ENCODE results near the gene COQ8A.

COQ8A gene

GRCh38 chr1:226975259-226976250, 35.5 kb downstream of the COQ8A start:
- 0 out of 2 replicates have a peak, but pooled peaks cover 7% of the 10 kb centered on the region for H3K36me3 ChIP-seq (ENCODE audit: control insufficient read depth, insufficient read depth, low read length)
- H3K9me3 ChIP-seq (ENCODE audit: control insufficient read depth, insufficient read depth, low read length): no peaks in the 10 kb centered on the region
- H3K4me3 ChIP-seq (ENCODE audit: low read depth, low read length): no peak overlapping the region
- no peaks in the 10 kb centered on the region for H3K27me3 ChIP-seq (ENCODE audit: control insufficient read depth, insufficient read depth, low read length)
- no peak overlapping the region for H3K27ac ChIP-seq (ENCODE audit: low read depth, low read length)
- no peak overlapping the region for H3K9ac ChIP-seq (ENCODE audit: low read depth, low read length)
- no peaks in the 10 kb centered on the region; the same call in 1 of the 2 replicates for H3K4me1 ChIP-seq (ENCODE audit: control insufficient read depth, insufficient read depth, low read length)

GRCh38 chr1:226976276-226976977, 36.3 kb downstream of the COQ8A start:
- H3K9ac ChIP-seq (ENCODE audit: low read depth, low read length): no peak overlapping the region
- 0 out of 2 replicates have a peak, but pooled peaks cover 7% of the 10 kb centered on the region for H3K36me3 ChIP-seq (ENCODE audit: control insufficient read depth, insufficient read depth, low read length)
- H3K4me3 ChIP-seq (ENCODE audit: low read depth, low read length): no peak overlapping the region
- no peaks in the 10 kb centered on the region for H3K27me3 ChIP-seq (ENCODE audit: control insufficient read depth, insufficient read depth, low read length)
- H3K9me3 ChIP-seq (ENCODE audit: control insufficient read depth, insufficient read depth, low read length): no peaks in the 10 kb centered on the region
- H3K27ac ChIP-seq (ENCODE audit: low read depth, low read length): no peak overlapping the region
- H3K4me1 ChIP-seq (ENCODE audit: control insufficient read depth, insufficient read depth, low read length): no peaks in the 10 kb centered on the region; the same call in 1 of the 2 replicates

- Histone ChIP-seq H3K4me1 (ENCODE audit: control insufficient read depth, insufficient read depth, low read length) (no peaks in the 10 kb centered on the region; the same call in 1 of the 2 replicates), H3K27ac (ENCODE audit: low read depth, low read length) (no peak overlapping the region), H3K9ac (ENCODE audit: low read depth, low read length) (no peak overlapping the region), H3K27me3 (ENCODE audit: control insufficient read depth, insufficient read depth, low read length) (no peaks in the 10 kb centered on the region), H3K9me3 (ENCODE audit: control insufficient read depth, insufficient read depth, low read length) (no peaks in the 10 kb centered on the region), H3K36me3 (ENCODE audit: control insufficient read depth, insufficient read depth, low read length) (0 out of 2 replicates have a peak, but pooled peaks cover 7% of the 10 kb centered on the region), H3K4me3 (ENCODE audit: low read depth, low read length) (no peak overlapping the region)
These were observed 37.0 kb downstream of the COQ8A start for GRCh38 chr1:226976978-226977642.

GRCh38 chr1:226977643-226978431, 37.7 kb downstream of the COQ8A start:
- H3K27ac ChIP-seq (ENCODE audit: low read depth, low read length): no peak overlapping the region
- H3K36me3 ChIP-seq (ENCODE audit: control insufficient read depth, insufficient read depth, low read length): 0 out of 2 replicates have a peak, but pooled peaks cover 7% of the 10 kb centered on the region
- H3K9me3 ChIP-seq (ENCODE audit: control insufficient read depth, insufficient read depth, low read length): no peaks in the 10 kb centered on the region
- H3K27me3 ChIP-seq (ENCODE audit: control insufficient read depth, insufficient read depth, low read length): no peaks in the 10 kb centered on the region
- H3K4me1 ChIP-seq (ENCODE audit: control insufficient read depth, insufficient read depth, low read length): no peaks in the 10 kb centered on the region; the same call in 1 of the 2 replicates
- no peak overlapping the region for H3K4me3 ChIP-seq (ENCODE audit: low read depth, low read length)
- no peak overlapping the region for H3K9ac ChIP-seq (ENCODE audit: low read depth, low read length)

GRCh38 chr1:226978432-226979114, 38.5 kb downstream of the COQ8A start:
- H3K9me3 ChIP-seq (ENCODE audit: control insufficient read depth, insufficient read depth, low read length): no peaks in the 10 kb centered on the region
- H3K4me1 ChIP-seq (ENCODE audit: control insufficient read depth, insufficient read depth, low read length): no peaks in the 10 kb centered on the region; the same call in 1 of the 2 replicates
- no peak overlapping the region for H3K4me3 ChIP-seq (ENCODE audit: low read depth, low read length)
- H3K9ac ChIP-seq (ENCODE audit: low read depth, low read length): no peak overlapping the region
- 0 out of 2 replicates have a peak, but pooled peaks cover 7% of the 10 kb centered on the region for H3K36me3 ChIP-seq (ENCODE audit: control insufficient read depth, insufficient read depth, low read length)
- no peaks in the 10 kb centered on the region for H3K27me3 ChIP-seq (ENCODE audit: control insufficient read depth, insufficient read depth, low read length)
- H3K27ac ChIP-seq (ENCODE audit: low read depth, low read length): no peak overlapping the region

GRCh38 chr1:226979115-226979516, 39.0 kb downstream of the COQ8A start:
- Histone ChIP-seq H3K36me3 (ENCODE audit: control insufficient read depth, insufficient read depth, low read length) (0 out of 2 replicates have a peak, but pooled peaks cover 7% of the 10 kb centered on the region), H3K9ac (ENCODE audit: low read depth, low read length) (no peak overlapping the region), H3K4me3 (ENCODE audit: low read depth, low read length) (no peak overlapping the region), H3K4me1 (ENCODE audit: control insufficient read depth, insufficient read depth, low read length) (no peaks in the 10 kb centered on the region; the same call in 1 of the 2 replicates), H3K27me3 (ENCODE audit: control insufficient read depth, insufficient read depth, low read length) (no peaks in the 10 kb centered on the region), H3K9me3 (ENCODE audit: control insufficient read depth, insufficient read depth, low read length) (no peaks in the 10 kb centered on the region), H3K27ac (ENCODE audit: low read depth, low read length) (no peak overlapping the region)

- no peak overlapping the region for H3K4me3 ChIP-seq (ENCODE audit: low read depth, low read length)
- H3K4me1 ChIP-seq (ENCODE audit: control insufficient read depth, insufficient read depth, low read length): no peaks in the 10 kb centered on the region
- 0 out of 2 replicates have a peak, but pooled peaks cover 7% of the 10 kb centered on the region for H3K36me3 ChIP-seq (ENCODE audit: control insufficient read depth, insufficient read depth, low read length)
- no peaks in the 10 kb centered on the region for H3K27me3 ChIP-seq (ENCODE audit: control insufficient read depth, insufficient read depth, low read length)
- no peaks in the 10 kb centered on the region for H3K9me3 ChIP-seq (ENCODE audit: control insufficient read depth, insufficient read depth, low read length)
- no peak overlapping the region for H3K9ac ChIP-seq (ENCODE audit: low read depth, low read length)
- no peak overlapping the region for H3K27ac ChIP-seq (ENCODE audit: low read depth, low read length)
These were observed 39.5 kb downstream of the COQ8A start for GRCh38 chr1:226979517-226980121.

- 0 out of 2 replicates have a peak, but pooled peaks cover 4% of the 10 kb centered on the region for H3K36me3 ChIP-seq (ENCODE audit: control insufficient read depth, insufficient read depth, low read length)
- no peaks in the 10 kb centered on the region for H3K9me3 ChIP-seq (ENCODE audit: control insufficient read depth, insufficient read depth, low read length)
- no peak overlapping the region for H3K4me3 ChIP-seq (ENCODE audit: low read depth, low read length)
- H3K9ac ChIP-seq (ENCODE audit: low read depth, low read length): no peak overlapping the region
- H3K4me1 ChIP-seq (ENCODE audit: control insufficient read depth, insufficient read depth, low read length): no peaks in the 10 kb centered on the region
- no peak overlapping the region for H3K27ac ChIP-seq (ENCODE audit: low read depth, low read length)
- no peaks in the 10 kb centered on the region for H3K27me3 ChIP-seq (ENCODE audit: control insufficient read depth, insufficient read depth, low read length)
These were observed 40.0 kb downstream of the COQ8A start for GRCh38 chr1:226980122-226980560.

GRCh38 chr1:226980565-226981385, 40.7 kb downstream of the COQ8A start:
- no peaks in the 10 kb centered on the region for H3K9me3 ChIP-seq (ENCODE audit: control insufficient read depth, insufficient read depth, low read length)
- no peaks in the 10 kb centered on the region for H3K27me3 ChIP-seq (ENCODE audit: control insufficient read depth, insufficient read depth, low read length)
- no peaks in the 10 kb centered on the region for H3K4me1 ChIP-seq (ENCODE audit: control insufficient read depth, insufficient read depth, low read length)
- H3K36me3 ChIP-seq (ENCODE audit: control insufficient read depth, insufficient read depth, low read length): 0 out of 2 replicates have a peak, but pooled peaks cover 4% of the 10 kb centered on the region
- H3K9ac ChIP-seq (ENCODE audit: low read depth, low read length): no peak overlapping the region
- no peak overlapping the region for H3K27ac ChIP-seq (ENCODE audit: low read depth, low read length)
- no peak overlapping the region for H3K4me3 ChIP-seq (ENCODE audit: low read depth, low read length)

All from HUES48 (cell line).